Natural killer cell (primary cell): Measurements from ENCODE around the gene DTNB. TPM values are rescaled to one million over a fixed set of nuclear protein-coding genes. Genes with fewer than 3 reads are reported as not detected.

Experiments used
- ATAC-seq, 3 donors: fragments of 150-1000 bp in 2 of 3; fragments of 200-7000 bp in 1 of 3; cut with Tn5 transposase; 1 replicate in 1 of 3; 2 replicates in 2 of 3; pipeline ENCODE4 v1.10.0; 2021; ENCODE audit warnings: mild to moderate bottlenecking in 2 of 3, moderate library complexity in 2 of 3
- DNase-seq, 2 donors: peaks; one replicate each; pipeline versions ENCODE4 v3.0.0 to v3.0.0-alpha.2; 2013 to 2021; ENCODE audit warnings: mixed read lengths in 1 of 2
- H3K27ac ChIP-seq: one replicate; pipeline ENCODE4 v1.5.1; 2013; ENCODE audit warnings: mild to moderate bottlenecking, low read length
- H3K27me3 ChIP-seq: one replicate; pipeline ENCODE4 v1.6.1; 2013; ENCODE audit warnings: low read length; ENCODE audit not compliant: control insufficient read depth, insufficient read depth
- H3K36me3 ChIP-seq: one replicate; pipeline ENCODE4 v1.6.1; 2013; ENCODE audit warnings: low read length; ENCODE audit not compliant: control insufficient read depth, insufficient read depth
- H3K4me1 ChIP-seq: one replicate; pipeline ENCODE4 v1.6.1; 2013; ENCODE audit warnings: low read length; ENCODE audit not compliant: control insufficient read depth, insufficient read depth
- H3K4me3 ChIP-seq: one replicate; pipeline ENCODE4 v1.5.1; 2013; ENCODE audit warnings: low read length
- H3K9me3 ChIP-seq: one replicate; pipeline ENCODE4 v1.6.1; 2013; ENCODE audit warnings: low read length; ENCODE audit not compliant: control insufficient read depth, insufficient read depth
- H3K27ac Mint-ChIP-seq, 2 donors: one replicate each; pipeline ENCODE4 v1.8.0; 2022; ENCODE audit warnings: mild to moderate bottlenecking in 2 of 2, mixed read lengths in 2 of 2, moderate library complexity in 1 of 2
- H3K27me3 Mint-ChIP-seq, 2 donors: one replicate each; pipeline ENCODE4 v1.8.0; 2022; ENCODE audit warnings: low read depth in 2 of 2, mixed read lengths in 2 of 2
- H3K36me3 Mint-ChIP-seq: one replicate; pipeline ENCODE4 v1.8.0; 2022; ENCODE audit warnings: mixed read lengths
- H3K4me1 Mint-ChIP-seq, 2 donors: one replicate each; pipeline ENCODE4 v1.8.0; 2022; ENCODE audit warnings: mixed read lengths in 2 of 2
- H3K4me3 Mint-ChIP-seq: one replicate; pipeline ENCODE4 v1.8.0; 2022; ENCODE audit warnings: mild to moderate bottlenecking, moderate library complexity, mixed read lengths
- H3K9me3 Mint-ChIP-seq, 2 donors: one replicate each; pipeline ENCODE4 v1.8.0; 2022; ENCODE audit warnings: mixed read lengths in 2 of 2
- CTCF ChIP-seq: fragments of 200-600 bp; IDR thresholded peaks from one replicate; pipeline ENCODE4 v1.8.0; 2022; ENCODE audit warnings: antibody characterized with exemption
- WGBS: methylation state at CpG from one replicate; pipeline ENCODE4 v1.1.7; 2013; ENCODE audit warnings: missing lambda C conversion rate; ENCODE audit not compliant: insufficient coverage; 5-methylcytosine and 5-hydroxymethylcytosine counted together
- intact Hi-C: fragments of 100-400 bp; cut with micrococcal nuclease; formaldehyde crosslinking; loops from one replicate; pipeline ENCODE4 v1.14.2; 2022
- total RNA-seq, 4 donors: library from RNA; stranded (reverse); fragments of 120-200 nt in 1 of 4; gene quantifications; one replicate each; pipeline versions ENCODE4 v1.2.3 to v1.2.4, GENCODE V29; 2013 to 2022

Gene DTNB
- total RNA-seq, 3 donors from 2014 or later (not counting 1 experiment from before 2014, with no cell fraction given), result 20.8 to 33.7 (median 23.6) TPM

DNA sequence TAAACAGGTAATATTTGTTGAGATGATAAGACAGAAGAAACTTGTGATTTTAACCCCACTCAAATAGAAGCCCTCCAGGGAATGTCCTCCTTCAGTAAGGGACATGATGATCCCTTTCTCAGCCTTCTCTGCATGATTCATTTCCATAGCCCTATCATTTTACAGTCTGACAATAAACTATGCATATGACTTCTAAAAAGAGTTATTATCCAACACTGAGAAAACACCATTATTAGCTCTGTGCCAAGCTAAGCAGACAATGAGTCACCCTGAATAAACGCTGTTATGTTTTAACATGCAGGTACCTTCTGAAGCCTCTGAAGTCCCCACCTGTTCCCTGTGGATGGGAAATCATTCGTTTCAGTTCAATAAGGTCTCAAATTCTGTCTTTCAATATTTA is 54.7 kb downstream of the DTNB start:
- H3K36me3 Mint-ChIP-seq, result no peaks in the 10 kb centered on the region
- no peak for DNase-seq
- no peak for TF ChIP-seq CTCF
- H3K27me3 Mint-ChIP-seq, result no peaks in the 10 kb centered on the region
- H3K36me3 ChIP-seq, result peaks cover 2% of the 10 kb centered on the region
- intact Hi-C loops, result no loop called here
- H3K4me3 Mint-ChIP-seq, result no peak overlapping the region
- no peak for ATAC-seq
- 100% methylated on average over 2 of the region's 2 CpGs for WGBS
- H3K9me3 Mint-ChIP-seq, result no peaks in the 10 kb centered on the region
- no peaks in the 10 kb centered on the region for H3K9me3 ChIP-seq
- H3K4me1 ChIP-seq, result no peaks in the 10 kb centered on the region
- H3K4me1 Mint-ChIP-seq, result no peaks in the 10 kb centered on the region
- H3K27ac Mint-ChIP-seq, result no peak overlapping the region
- H3K4me3 ChIP-seq, result no peak overlapping the region
- no peaks in the 10 kb centered on the region for H3K27me3 ChIP-seq
- H3K27ac ChIP-seq, result no peak overlapping the region

- no peak overlapping the region for H3K27ac Mint-ChIP-seq
- no peaks in the 10 kb centered on the region for H3K36me3 Mint-ChIP-seq
- DNase-seq (no peak), ATAC-seq (no peak)
- intact Hi-C loops, result no loop called here
- H3K9me3 Mint-ChIP-seq, result no peaks in the 10 kb centered on the region
- TF ChIP-seq CTCF, result no peak
- no peaks in the 10 kb centered on the region for H3K9me3 ChIP-seq
- H3K27me3 ChIP-seq, result no peaks in the 10 kb centered on the region
- H3K4me3 ChIP-seq, result no peak overlapping the region
- H3K4me1 ChIP-seq, result no peaks in the 10 kb centered on the region
- no peaks in the 10 kb centered on the region for H3K27me3 Mint-ChIP-seq
- H3K36me3 ChIP-seq, result peaks cover 2% of the 10 kb centered on the region
- no peak overlapping the region for H3K4me3 Mint-ChIP-seq
- no peak overlapping the region for H3K27ac ChIP-seq
- no peaks in the 10 kb centered on the region for H3K4me1 Mint-ChIP-seq
- 82% methylated on average over 5 of the region's 7 CpGs for WGBS
Observed at GRCh38 chr2:25617948-25618646, 55.3 kb downstream of the DTNB start.

GRCh38 chr2:25615920-25616319 is 57.5 kb downstream of the DTNB start:
- Mint-ChIP-seq H3K4me3 (no peak overlapping the region), H3K27me3 (no peaks in the 10 kb centered on the region), H3K9me3 (no peaks in the 10 kb centered on the region), H3K4me1 (no peaks in the 10 kb centered on the region), H3K27ac (no peak overlapping the region), H3K36me3 (no peaks in the 10 kb centered on the region)
- TF ChIP-seq CTCF, result no peak
- H3K9me3 ChIP-seq, result no peaks in the 10 kb centered on the region
- ATAC-seq (no peak), DNase-seq (no peak)
- intact Hi-C loops, result no loop called here
- H3K27me3 ChIP-seq, result no peaks in the 10 kb centered on the region
- no peaks in the 10 kb centered on the region for H3K36me3 ChIP-seq
- H3K4me3 ChIP-seq, result no peak overlapping the region
- no peaks in the 10 kb centered on the region for H3K4me1 ChIP-seq
- no peak overlapping the region for H3K27ac ChIP-seq

GRCh38 chr2:25615386-25615785 is 58.0 kb downstream of the DTNB start:
- no peak overlapping the region for H3K4me3 ChIP-seq
- H3K9me3 Mint-ChIP-seq, result no peaks in the 10 kb centered on the region
- intact Hi-C loops, result no loop called here
- no peaks in the 10 kb centered on the region for H3K27me3 Mint-ChIP-seq
- H3K9me3 ChIP-seq, result no peaks in the 10 kb centered on the region
- WGBS, result 90% methylated on average over 4 of the region's 5 CpGs
- no peak for DNase-seq
- no peaks in the 10 kb centered on the region for H3K4me1 ChIP-seq
- no peaks in the 10 kb centered on the region for H3K27me3 ChIP-seq
- no peaks in the 10 kb centered on the region for H3K4me1 Mint-ChIP-seq
- no peak for TF ChIP-seq CTCF
- H3K27ac Mint-ChIP-seq, result no peak overlapping the region
- H3K36me3 ChIP-seq, result no peaks in the 10 kb centered on the region
- no peak overlapping the region for H3K4me3 Mint-ChIP-seq
- no peaks in the 10 kb centered on the region for H3K36me3 Mint-ChIP-seq
- no peak overlapping the region for H3K27ac ChIP-seq
- ATAC-seq, result no peak
